Esophagus muscularis mucosa (tissue), 3 donors: Measurements from ENCODE around the gene TTC34.
"Not testable (repeated sequence)": the region's sequence is repeated elsewhere in the genome, so short reads cannot be mapped to it uniquely, and the experiment has no call there.

Experiments
- CTCF ChIP-seq, 3 experiments: fragments of 200-600 bp in 2 of 3; fragments of 450-650 bp in 1 of 3; sonication (generic) in 2 of 3; IDR thresholded peaks; one replicate each; pipeline ENCODE4 v1.5.1; 2017 to 2019; ENCODE audit warnings: antibody characterized with exemption in 3 of 3, mild to moderate bottlenecking in 2 of 3, moderate library complexity in 1 of 3
- POLR2A ChIP-seq: fragments of 450-650 bp; IDR thresholded peaks from one replicate; pipeline ENCODE4 v1.6.1; 2017; ENCODE audit warnings: antibody characterized with exemption, moderate library complexity, mild to moderate bottlenecking, low read depth
- POLR2AphosphoS5 ChIP-seq, 2 donors: sonication (generic); formaldehyde crosslinking; IDR thresholded peaks; one replicate each; pipeline ENCODE4 v1.6.1; 2017; ENCODE audit warnings: antibody characterized with exemption in 2 of 2

GRCh38 chr1:2686091-2686863, 115.2 kb downstream of the TTC34 start:
- TF ChIP-seq CTCF (IDR thresholded peaks at IDR 0.05); POLR2AphosphoS5 (IDR thresholded peaks at IDR 0.05); POLR2A: not testable (repeated sequence)
